ENCODE measurements around the gene LIN28A. TPM values are rescaled to one million over a fixed set of nuclear protein-coding genes. Genes with fewer than 3 reads are reported as not detected.
"Not testable (repeated sequence)": the region's sequence is repeated elsewhere in the genome, so short reads cannot be mapped to it uniquely, and the experiment has no call there.

LIN28A gene
- total and polyA plus RNA-seq, 8 donors = 1.2 TPM; not detected in 7

DNA sequence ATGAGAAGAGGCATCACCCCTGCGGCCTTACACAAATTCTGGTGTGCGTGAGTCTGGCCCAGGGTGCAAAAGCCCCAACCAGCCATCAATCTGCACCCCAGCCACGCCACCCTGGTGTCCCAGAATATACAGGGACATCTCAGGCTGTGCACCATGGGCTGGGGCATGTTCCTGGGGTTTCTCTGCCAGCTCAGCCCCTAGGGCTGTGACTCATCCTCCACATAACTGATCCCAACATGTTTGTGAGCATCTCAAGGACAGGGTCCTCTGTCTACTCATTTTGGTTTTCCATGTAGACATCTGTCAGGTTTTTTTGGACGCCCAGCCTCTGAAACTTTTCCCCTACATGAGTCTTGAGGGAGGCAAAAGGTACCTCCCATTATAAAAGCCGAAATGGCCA is 38.6 kb upstream of the LIN28A start:
- WGBS, 2 donors = 73 to 80% methylated on average over 5 of the region's 5 CpGs
- H3K4me1 ChIP-seq = no peaks in the 10 kb centered on the region
- H3K36me3 ChIP-seq = no peaks in the 10 kb centered on the region
- TF ChIP-seq, protein P1, sequence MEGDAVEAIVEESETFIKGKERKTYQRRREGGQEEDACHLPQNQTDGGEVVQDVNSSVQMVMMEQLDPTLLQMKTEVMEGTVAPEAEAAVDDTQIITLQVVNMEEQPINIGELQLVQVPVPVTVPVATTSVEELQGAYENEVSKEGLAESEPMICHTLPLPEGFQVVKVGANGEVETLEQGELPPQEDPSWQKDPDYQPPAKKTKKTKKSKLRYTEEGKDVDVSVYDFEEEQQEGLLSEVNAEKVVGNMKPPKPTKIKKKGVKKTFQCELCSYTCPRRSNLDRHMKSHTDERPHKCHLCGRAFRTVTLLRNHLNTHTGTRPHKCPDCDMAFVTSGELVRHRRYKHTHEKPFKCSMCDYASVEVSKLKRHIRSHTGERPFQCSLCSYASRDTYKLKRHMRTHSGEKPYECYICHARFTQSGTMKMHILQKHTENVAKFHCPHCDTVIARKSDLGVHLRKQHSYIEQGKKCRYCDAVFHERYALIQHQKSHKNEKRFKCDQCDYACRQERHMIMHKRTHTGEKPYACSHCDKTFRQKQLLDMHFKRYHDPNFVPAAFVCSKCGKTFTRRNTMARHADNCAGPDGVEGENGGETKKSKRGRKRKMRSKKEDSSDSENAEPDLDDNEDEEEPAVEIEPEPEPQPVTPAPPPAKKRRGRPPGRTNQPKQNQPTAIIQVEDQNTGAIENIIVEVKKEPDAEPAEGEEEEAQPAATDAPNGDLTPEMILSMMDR (IDR thresholded peaks at IDR 0.05) = no peak
- H3K9me3 ChIP-seq = no peaks in the 10 kb centered on the region
- H3K27me3 ChIP-seq = no peaks in the 10 kb centered on the region
- DNase-seq = no peak
- no peak overlapping the region for H3K4me3 ChIP-seq
- no peak for FAIRE-seq
- no peak overlapping the region for H3K27ac ChIP-seq
- no peak for ATAC-seq
- intact Hi-C loops (cut with DNase I) = no loop called here

DNA sequence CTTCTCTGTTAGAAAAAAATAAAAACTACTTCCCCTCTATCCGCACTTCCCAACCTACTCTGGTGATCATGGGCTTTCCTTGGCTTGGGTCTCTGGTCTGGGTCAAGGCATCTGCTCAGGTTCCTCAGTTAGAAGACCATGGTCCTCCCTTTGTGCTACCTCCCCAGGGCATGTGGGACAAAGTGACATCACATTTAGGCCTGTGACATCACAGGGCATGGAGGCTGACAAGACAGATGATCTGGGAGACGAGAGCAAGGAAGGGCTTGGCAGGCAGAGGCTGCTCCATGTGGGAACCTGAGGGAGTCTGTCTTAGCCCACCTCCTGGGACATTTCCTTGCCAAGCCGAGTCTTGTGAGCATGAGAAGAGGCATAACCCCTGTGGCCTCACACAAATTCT is 38.0 kb upstream of the LIN28A start, which contains the start of gene ZNF683:
Gene ZNF683 (minus strand): TSS at position 140 of the 400 bp plus-strand sequence. CDS start 4,179 bp downstream, outside the sequence.
- H3K27me3 ChIP-seq; ATAC-seq; H3K4me1 ChIP-seq; H3K9me3 ChIP-seq; H3K4me3 ChIP-seq; intact Hi-C loops (cut with DNase I); DNase-seq; FAIRE-seq; H3K27ac ChIP-seq; H3K36me3 ChIP-seq: not testable (repeated sequence)
- 56 to 63% methylated on average over 3 of the region's 3 CpGs for WGBS, 2 donors

DNA sequence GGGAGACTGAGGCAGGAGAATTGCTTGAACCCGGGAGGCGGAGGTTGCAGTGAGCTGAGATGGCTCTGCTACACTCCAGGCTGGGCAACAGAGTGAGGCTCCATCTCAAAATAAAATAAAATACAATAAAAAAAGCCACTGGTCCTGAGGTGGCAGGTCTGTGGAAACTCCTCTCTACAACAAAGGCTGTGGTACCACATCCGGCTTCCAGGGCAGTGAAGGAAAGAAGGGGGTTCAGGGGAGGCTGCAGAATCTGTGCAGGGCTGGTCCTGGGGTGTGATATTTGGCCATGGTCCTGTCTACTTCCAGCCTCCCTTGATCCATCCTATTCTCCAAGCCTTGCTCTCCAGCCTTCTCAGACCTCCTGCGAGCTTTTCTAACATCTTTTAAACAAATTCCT is 37.3 kb upstream of the LIN28A start:
- no peak for FAIRE-seq
- WGBS, 2 donors = 54 to 69% methylated on average over 4 of the region's 4 CpGs
- no peaks in the 10 kb centered on the region for H3K4me1 ChIP-seq
- H3K27me3 ChIP-seq = no peaks in the 10 kb centered on the region
- no peak for DNase-seq
- ATAC-seq = no peak
- no peaks in the 10 kb centered on the region for H3K36me3 ChIP-seq
- H3K4me3 ChIP-seq = no peak overlapping the region
- TF ChIP-seq, protein P1 (IDR thresholded peaks at IDR 0.05) = no peak
- H3K27ac ChIP-seq = no peak overlapping the region
- intact Hi-C loops (cut with DNase I) = no loop called here
- H3K9me3 ChIP-seq = no peaks in the 10 kb centered on the region

DNA sequence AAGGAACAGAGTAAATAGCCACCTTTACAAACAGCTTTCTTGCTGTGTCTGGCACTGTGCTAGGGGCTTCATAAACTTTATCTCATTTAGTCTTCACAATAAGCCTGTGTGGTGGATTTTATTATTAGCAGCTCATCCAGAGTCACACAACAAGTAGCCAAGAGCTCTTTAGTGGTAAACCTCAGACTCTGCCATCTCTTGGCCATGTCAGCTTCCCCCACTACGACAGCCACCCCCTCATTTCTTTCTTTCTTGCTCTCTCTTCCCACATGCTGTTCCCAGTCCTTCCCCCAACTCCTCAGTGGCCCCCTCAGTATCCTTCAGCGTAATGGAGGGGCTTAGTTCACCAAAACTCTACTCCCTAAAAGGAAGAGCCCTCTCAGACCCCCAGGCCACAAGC is 36.8 kb upstream of the LIN28A start:
- intact Hi-C loops (cut with DNase I) = no loop called here
- Histone ChIP-seq H3K27me3 (no peaks in the 10 kb centered on the region), H3K4me3 (no peak overlapping the region), H3K27ac (no peak overlapping the region), H3K9me3 (no peaks in the 10 kb centered on the region), H3K36me3 (no peaks in the 10 kb centered on the region), H3K4me1 (no peaks in the 10 kb centered on the region)
- TF ChIP-seq, protein P1 (IDR thresholded peaks at IDR 0.05) = no peak
- DNase-seq (no peak), FAIRE-seq (no peak), ATAC-seq (no peak)
- WGBS, 2 donors = 25 to 49% methylated on average over 2 of the region's 2 CpGs

DNA sequence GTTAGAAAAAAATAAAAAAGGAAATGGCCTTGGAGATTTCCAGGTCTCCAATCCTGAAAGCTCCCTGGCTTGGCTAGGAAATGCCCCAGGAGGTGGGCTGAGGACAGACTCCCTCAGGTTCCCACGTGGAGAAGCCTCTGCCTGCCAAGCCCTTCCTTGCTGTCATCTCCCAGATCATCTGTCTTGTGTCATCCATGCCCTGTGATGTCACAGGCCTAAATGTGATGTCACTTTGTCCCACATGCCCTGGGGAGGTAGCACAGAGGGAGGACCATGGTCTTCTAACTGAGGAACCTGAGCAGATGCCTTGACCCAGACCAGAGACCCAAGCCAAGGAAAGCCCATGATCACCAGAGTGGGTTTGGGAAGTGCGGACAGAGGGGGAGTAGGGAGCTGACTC is 36.3 kb upstream of the LIN28A start:
- DNase-seq; intact Hi-C loops (cut with DNase I); H3K4me3 ChIP-seq; H3K36me3 ChIP-seq; H3K27ac ChIP-seq; H3K27me3 ChIP-seq; FAIRE-seq; H3K9me3 ChIP-seq; H3K4me1 ChIP-seq; ATAC-seq: not testable (repeated sequence)
- WGBS, 2 donors = 43% methylated on average over 2 of the region's 2 CpGs

DNA sequence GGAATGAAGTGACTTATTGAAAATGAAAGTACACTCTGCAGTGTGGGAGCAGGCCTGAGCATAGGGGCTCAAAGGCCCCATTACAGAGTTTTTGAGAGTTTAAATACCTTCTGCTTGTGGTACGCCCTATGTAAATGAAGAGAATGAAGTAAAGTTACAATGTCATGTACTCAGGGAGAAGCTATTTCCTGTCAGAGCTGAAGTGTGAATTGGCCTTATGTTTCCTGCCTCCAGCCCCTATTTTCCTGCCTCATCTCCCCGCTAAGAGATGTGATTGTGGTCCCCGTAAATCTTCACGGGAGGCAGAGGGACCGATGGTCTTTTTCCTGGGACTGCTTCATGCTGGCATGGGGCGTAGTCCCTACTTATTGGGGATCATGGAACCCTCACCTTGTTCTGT is 35.5 kb upstream of the LIN28A start:
- FAIRE-seq (no peak), DNase-seq (no peak), ATAC-seq (no peak)
- intact Hi-C loops (cut with DNase I) = no loop called here
- H3K27me3 ChIP-seq = no peaks in the 10 kb centered on the region
- no peaks in the 10 kb centered on the region for H3K36me3 ChIP-seq
- WGBS, 2 donors = 77 to 88% methylated on average over 6 of the region's 6 CpGs
- no peaks in the 10 kb centered on the region for H3K4me1 ChIP-seq
- no peak overlapping the region for H3K4me3 ChIP-seq
- no peak overlapping the region for H3K27ac ChIP-seq
- no peaks in the 10 kb centered on the region for H3K9me3 ChIP-seq
- TF ChIP-seq, protein P1 (IDR thresholded peaks at IDR 0.05) = no peak

All from pancreas (tissue), 10 donors.